Measurements from ENCODE around the gene GPR61. TPM values are rescaled to one million over a fixed set of nuclear protein-coding genes. Genes with fewer than 3 reads are reported as not detected.

The GPR61 gene
- total RNA-seq, 1 donor from 2014 or later, result not detected

GRCh38 chr1:109521002-109521951 lies 18.4 kb upstream of the GPR61 start:
- no peaks in the 10 kb centered on the region for H3K27me3 ChIP-seq
- no peak for TF ChIP-seq POLR2A (IDR thresholded peaks at IDR 0.05)
- H3K9me3 ChIP-seq, result no peaks in the 10 kb centered on the region
- H3K4me3 ChIP-seq, result no peak overlapping the region
- H3K4me1 ChIP-seq, result no peaks in the 10 kb centered on the region
- intact Hi-C loops (cut with DNase I), result no loop called here
- DNase-seq (ENCODE audit: extremely low spot score in 2 of 2), result no peak
- no peak overlapping the region for H3K27ac ChIP-seq
- H3K36me3 ChIP-seq, result no peaks in the 10 kb centered on the region

- Histone ChIP-seq H3K4me3 (no peak overlapping the region), H3K4me1 (no peaks in the 10 kb centered on the region), H3K36me3 (no peaks in the 10 kb centered on the region), H3K27me3 (no peaks in the 10 kb centered on the region), H3K27ac (no peak overlapping the region), H3K9me3 (no peaks in the 10 kb centered on the region)
- DNase-seq (ENCODE audit: extremely low spot score in 2 of 2), result no peak
- no peak for TF ChIP-seq POLR2AphosphoS5 (IDR thresholded peaks at IDR 0.05; ENCODE audit: insufficient read depth in 1 of 2, low read depth in 1 of 2)
- no peak for TF ChIP-seq CTCF (IDR thresholded peaks at IDR 0.05)
- TF ChIP-seq POLR2A (IDR thresholded peaks at IDR 0.05), result no peak
- intact Hi-C loops (cut with DNase I), result no loop called here
Measured at GRCh38 chr1:109522026-109522425, 17.6 kb upstream of the GPR61 start.

- DNase-seq (ENCODE audit: extremely low spot score in 2 of 2), result no peak
- Histone ChIP-seq H3K4me1 (no peaks in the 10 kb centered on the region), H3K27ac (no peak overlapping the region), H3K36me3 (no peaks in the 10 kb centered on the region), H3K9me3 (no peaks in the 10 kb centered on the region), H3K27me3 (no peaks in the 10 kb centered on the region), H3K4me3 (no peak overlapping the region)
- TF ChIP-seq CTCF (IDR thresholded peaks at IDR 0.05), result no peak
- TF ChIP-seq POLR2A (IDR thresholded peaks at IDR 0.05), result no peak
- TF ChIP-seq POLR2AphosphoS5 (IDR thresholded peaks at IDR 0.05; ENCODE audit: insufficient read depth in 1 of 2, low read depth in 1 of 2), result no peak
- intact Hi-C loops (cut with DNase I), result no loop called here
Measured at GRCh38 chr1:109523706-109524105, 16.0 kb upstream of the GPR61 start.

- no peaks in the 10 kb centered on the region for H3K36me3 ChIP-seq
- no peak overlapping the region for H3K27ac ChIP-seq
- TF ChIP-seq CTCF (IDR thresholded peaks at IDR 0.05) (no peak), POLR2A (IDR thresholded peaks at IDR 0.05) (no peak), POLR2AphosphoS5 (IDR thresholded peaks at IDR 0.05; ENCODE audit: insufficient read depth in 1 of 2, low read depth in 1 of 2) (no peak)
- no peaks in the 10 kb centered on the region for H3K9me3 ChIP-seq
- intact Hi-C loops (cut with DNase I), result no loop called here
- no peaks in the 10 kb centered on the region for H3K27me3 ChIP-seq
- no peak for DNase-seq (ENCODE audit: extremely low spot score in 2 of 2)
- H3K4me1 ChIP-seq, result no peaks in the 10 kb centered on the region
- H3K4me3 ChIP-seq, result no peak overlapping the region
Measured at GRCh38 chr1:109527098-109527811, 12.4 kb upstream of the GPR61 start.

GRCh38 chr1:109527846-109528695 lies 11.6 kb upstream of the GPR61 start:
- Histone ChIP-seq H3K9me3 (no peaks in the 10 kb centered on the region), H3K27me3 (no peaks in the 10 kb centered on the region), H3K4me1 (peaks cover 7% of the 10 kb centered on the region), H3K4me3 (no peak overlapping the region), H3K27ac (no peak overlapping the region), H3K36me3 (no peaks in the 10 kb centered on the region)
- intact Hi-C loops (cut with DNase I), result no loop called here
- TF ChIP-seq CTCF (IDR thresholded peaks at IDR 0.05) (no peak), POLR2A (IDR thresholded peaks at IDR 0.05) (no peak), POLR2AphosphoS5 (IDR thresholded peaks at IDR 0.05; ENCODE audit: insufficient read depth in 1 of 2, low read depth in 1 of 2) (no peak)
- DNase-seq (ENCODE audit: extremely low spot score in 2 of 2), result no peak
